GM12878 (cell line): ENCODE results near the gene HOTAIR. TPM values are rescaled to one million over a fixed set of nuclear protein-coding genes. Genes with fewer than 3 reads are reported as not detected.

Experiments
- ATAC-seq: fragments of 200-7000 bp; cut with Tn5 transposase; 3 replicates; pipeline ENCODE4 v1.9.1; 2020; ENCODE audit warnings: mild to moderate bottlenecking, moderate library complexity
- BruUV-seq: library from RNA; stranded (reverse); fragments of 400-500 nt; replicated peaks from 2 replicates; lab custom pipeline; 2021; lab: Mats Ljungman, UMichigan
- CTCF ChIA-PET: fragments of 300-600 bp; sonication (Branson Sonifier 250); formaldehyde crosslinking; extraction: SDS; loops from one replicate; lab custom pipeline; 2021; ENCODE audit warnings: inconsistent platforms; lab: Yijun Ruan, JAX
- POLR2A ChIA-PET: fragments of 350-600 bp; formaldehyde crosslinking; extraction: SDS; loops from one replicate; lab custom pipeline; 2021; ENCODE audit warnings: inconsistent platforms; lab: Charles Lee
- RAD21 ChIA-PET: fragments of 300-600 bp; sonication (Branson Sonifier 250); formaldehyde crosslinking; loops from one replicate; lab custom pipeline; 2023; ENCODE audit warnings: antibody characterized with exemption; ENCODE audit not compliant: unreplicated experiment; lab: Charles Lee
- SMC1A ChIA-PET: fragments of 300-600 bp; sonication (Branson Sonifier 250); formaldehyde crosslinking; loops from one replicate; lab custom pipeline; 2023; ENCODE audit not compliant: unreplicated experiment, uncharacterized antibody; lab: Charles Lee
- DNase-seq: peaks from one replicate; pipeline ENCODE4 v3.0.0-alpha.2; 2011; ENCODE audit warnings: low read depth, low spot score
- FAIRE-seq: peaks from 3 replicates; lab custom pipeline; 2011; peaks lifted over from hg19 to GRCh38; lab: Jason Lieb, UNC
- H2AFZ ChIP-seq: 2 replicates; pipeline ENCODE4 v1.6.0; 2011; ENCODE audit warnings: low read depth, low read length, control low read depth; ENCODE audit not compliant: control insufficient read depth
- H3K27ac ChIP-seq: 2 replicates; pipeline ENCODE4 v1.5.1; 2011; ENCODE audit warnings: control low read depth; ENCODE audit not compliant: control insufficient read depth, insufficient read depth
- H3K27me3 ChIP-seq, 2 experiments: replicated peaks in 1 of 2; 2 replicates each; pipeline versions ENCODE4 v1.6.0 to v1.6.1; 2011; ENCODE audit warnings: low read length in 1 of 2; ENCODE audit not compliant: control insufficient read depth in 2 of 2, insufficient read depth in 2 of 2
- H3K36me3 ChIP-seq, 2 experiments: 2 replicates each; pipeline ENCODE4 v1.5.1; 2011; ENCODE audit warnings: low read length in 1 of 2; ENCODE audit not compliant: control insufficient read depth in 2 of 2, insufficient read depth in 2 of 2
- H3K4me1 ChIP-seq: 2 replicates; pipeline ENCODE4 v1.6.1; 2011; ENCODE audit warnings: mild to moderate bottlenecking, low read length, moderate library complexity, mixed read lengths; ENCODE audit not compliant: control insufficient read depth, insufficient read depth
- H3K4me2 ChIP-seq: 2 replicates; pipeline ENCODE4 v1.6.0; 2011; ENCODE audit warnings: control low read depth; ENCODE audit not compliant: control insufficient read depth, insufficient read depth
- H3K4me3 ChIP-seq: fragments of 200-600 bp; sonication (generic); 2 replicates; pipeline ENCODE4 v1.5.1; 2016
- H3K79me2 ChIP-seq: 2 replicates; pipeline ENCODE4 v1.6.0; 2011; ENCODE audit warnings: low read length; ENCODE audit not compliant: control insufficient read depth, insufficient read depth
- H3K9ac ChIP-seq: 2 replicates; pipeline ENCODE4 v1.8.0; 2011; ENCODE audit warnings: low read length, control low read depth, mixed read lengths; ENCODE audit not compliant: control insufficient read depth, insufficient read depth
- H3K9me3 ChIP-seq: replicated peaks from 3 replicates; pipeline ENCODE4 v1.5.1; 2011; ENCODE audit warnings: mild to moderate bottlenecking, low read length; ENCODE audit not compliant: control insufficient read depth, insufficient read depth
- H4K20me1 ChIP-seq: 2 replicates; pipeline ENCODE4 v1.6.0; 2011; ENCODE audit not compliant: control insufficient read depth, insufficient read depth
- FOS ChIP-seq: IDR thresholded peaks from 3 replicates; pipeline ENCODE4 v1.6.1; 2011; ENCODE audit warnings: borderline replicate concordance; ENCODE audit not compliant: insufficient read length; ENCODE audit errors: extremely low read depth
- HDAC2 ChIP-seq: fragments of 200-600 bp; sonication (generic); IDR thresholded peaks from 2 replicates; pipeline ENCODE4 v1.6.1; 2017
- MAX ChIP-seq: IDR thresholded peaks from 2 replicates; pipeline ENCODE4 v1.6.1; 2012; ENCODE audit warnings: low read depth, low read length, improper control_type of control experiment
- NBN ChIP-seq: fragments of 450-650 bp; IDR thresholded peaks from 2 replicates; pipeline ENCODE4 v1.6.1; 2016
- STAT1 ChIP-seq: fragments of 450-650 bp; conservative IDR thresholded peaks from 2 replicates; pipeline ENCODE4 v1.6.1; 2014; ENCODE audit warnings: antibody characterized with exemption, mild to moderate bottlenecking
- YBX1 ChIP-seq: fragments of 450-650 bp; IDR thresholded peaks from 2 replicates; pipeline ENCODE4 v1.6.1; 2016; ENCODE audit warnings: antibody characterized with exemption
- WGBS: methylation state at CpG from one replicate; pipeline ENCODE4 v1.1.6; 2016; ENCODE audit warnings: low lambda C conversion rate; ENCODE audit not compliant: insufficient replicate concordance, insufficient coverage; ENCODE audit errors: missing lambda C conversion rate; 5-methylcytosine and 5-hydroxymethylcytosine counted together
- in situ Hi-C: fragments of 300-500 bp; cut with MboI; formaldehyde crosslinking; loops from 9 replicates; pipeline ENCODE4 v1.14.3; 2018; ENCODE audit warnings: mixed read lengths
- intact Hi-C: fragments of 100-400 bp; cut with micrococcal nuclease; formaldehyde crosslinking; loops from one replicate; pipeline ENCODE4 v1.14.2; 2022; ENCODE audit not compliant: unreplicated experiment
- polyA plus RNA-seq, 11 experiments: library from polyadenylated mRNA; depleted of rRNA in 4 of 11; unstranded in 6 of 11; stranded (reverse) in 5 of 11; fragments of >200 nt; fragmentation: Nextera tagmentation in 4 of 11; fragmentation: Illumina TruSeq in 1 of 11; extraction: Ambion mirVana in 4 of 11; extraction: Trizol in 1 of 11; gene quantifications; 1 replicate in 1 of 11; 2 replicates in 10 of 11; pipeline versions ENCODE4 v1.2.1 to v1.2.3, GENCODE V29; 2011 to 2016; ENCODE audit warnings: inconsistent platforms in 2 of 11, missing spikeins in 2 of 11, low read depth in 1 of 11
- total RNA-seq, 4 experiments: library from RNA; depleted of rRNA in 3 of 4; stranded (reverse); fragments of >200 nt in 3 of 4; fragmentation: Illumina TruSeq in 1 of 4; extraction: Trizol in 1 of 4; gene quantifications; 2 replicates each; pipeline versions ENCODE4 v1.2.1 to v1.2.3, GENCODE V29; 2013 to 2021
- TF ChIP-seq, protein P1 (sequence below): fragments of 450-650 bp; IDR thresholded peaks from 2 replicates; pipeline ENCODE4 v1.6.1; 2017; ENCODE audit warnings: borderline replicate concordance
- TF ChIP-seq, protein P2 (sequence below): fragments of 450-650 bp; IDR thresholded peaks from 2 replicates; pipeline ENCODE4 v1.6.1; 2017; ENCODE audit warnings: antibody characterized with exemption, mild to moderate bottlenecking, moderate library complexity
- TF ChIP-seq, protein P3 (sequence below): fragments of 450-650 bp; IDR thresholded peaks from 2 replicates; pipeline ENCODE4 v1.6.1; 2017; ENCODE audit warnings: mild to moderate bottlenecking, moderate library complexity
- TF ChIP-seq, protein P4 (sequence below): fragments of 150-350 bp; IDR thresholded peaks from 2 replicates; pipeline ENCODE4 v1.6.1; 2016; ENCODE audit warnings: low read depth, low read length

Gene HOTAIR
- total and polyA plus RNA-seq, 10 of the 15 experiments (the other 5 are each of a cell fraction or from before 2014, with no cell fraction given): not detected

- no peak for DNase-seq
- Histone ChIP-seq H4K20me1 (no peaks in the 10 kb centered on the region; the same call in 1 of the 2 replicates), H3K79me2 (no peaks in the 10 kb centered on the region), H3K27me3 (peaks cover 20 to 36% of the 10 kb centered on the region in 2 experiments), H3K9ac (no peak overlapping the region), H3K4me2 (no peak overlapping the region), H3K4me1 (no peaks in the 10 kb centered on the region), H3K27ac (no peak overlapping the region), H2AFZ (no peak overlapping the region), H3K36me3 (no peaks in the 10 kb centered on the region), H3K9me3 (no peaks in the 10 kb centered on the region; the same call in 1 of the 3 replicates), H3K4me3 (no peak overlapping the region)
- ATAC-seq: no peak
- RAD21 ChIA-PET: no interaction called here
- POLR2A ChIA-PET: no interaction called here
- WGBS: 45% methylated on average over 23 of the region's 23 CpGs
- no peak for FAIRE-seq
- in situ Hi-C loops: no loop called here
- SMC1A ChIA-PET: no interaction called here
- intact Hi-C loops: no loop called here
- CTCF ChIA-PET: interaction anchor here (0.7 kb wide), 1 partner anchor 14 kb away, joined by 3 read pairs; no protein-coding TSS in a partner anchor
- no TSS peak for BruUV-seq
- TF ChIP-seq FOS: no peak
- TF ChIP-seq YBX1: no peak
- TF ChIP-seq, protein P1, sequence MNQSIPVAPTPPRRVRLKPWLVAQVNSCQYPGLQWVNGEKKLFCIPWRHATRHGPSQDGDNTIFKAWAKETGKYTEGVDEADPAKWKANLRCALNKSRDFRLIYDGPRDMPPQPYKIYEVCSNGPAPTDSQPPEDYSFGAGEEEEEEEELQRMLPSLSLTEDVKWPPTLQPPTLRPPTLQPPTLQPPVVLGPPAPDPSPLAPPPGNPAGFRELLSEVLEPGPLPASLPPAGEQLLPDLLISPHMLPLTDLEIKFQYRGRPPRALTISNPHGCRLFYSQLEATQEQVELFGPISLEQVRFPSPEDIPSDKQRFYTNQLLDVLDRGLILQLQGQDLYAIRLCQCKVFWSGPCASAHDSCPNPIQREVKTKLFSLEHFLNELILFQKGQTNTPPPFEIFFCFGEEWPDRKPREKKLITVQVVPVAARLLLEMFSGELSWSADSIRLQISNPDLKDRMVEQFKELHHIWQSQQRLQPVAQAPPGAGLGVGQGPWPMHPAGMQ: no peak
- TF ChIP-seq, protein P2, sequence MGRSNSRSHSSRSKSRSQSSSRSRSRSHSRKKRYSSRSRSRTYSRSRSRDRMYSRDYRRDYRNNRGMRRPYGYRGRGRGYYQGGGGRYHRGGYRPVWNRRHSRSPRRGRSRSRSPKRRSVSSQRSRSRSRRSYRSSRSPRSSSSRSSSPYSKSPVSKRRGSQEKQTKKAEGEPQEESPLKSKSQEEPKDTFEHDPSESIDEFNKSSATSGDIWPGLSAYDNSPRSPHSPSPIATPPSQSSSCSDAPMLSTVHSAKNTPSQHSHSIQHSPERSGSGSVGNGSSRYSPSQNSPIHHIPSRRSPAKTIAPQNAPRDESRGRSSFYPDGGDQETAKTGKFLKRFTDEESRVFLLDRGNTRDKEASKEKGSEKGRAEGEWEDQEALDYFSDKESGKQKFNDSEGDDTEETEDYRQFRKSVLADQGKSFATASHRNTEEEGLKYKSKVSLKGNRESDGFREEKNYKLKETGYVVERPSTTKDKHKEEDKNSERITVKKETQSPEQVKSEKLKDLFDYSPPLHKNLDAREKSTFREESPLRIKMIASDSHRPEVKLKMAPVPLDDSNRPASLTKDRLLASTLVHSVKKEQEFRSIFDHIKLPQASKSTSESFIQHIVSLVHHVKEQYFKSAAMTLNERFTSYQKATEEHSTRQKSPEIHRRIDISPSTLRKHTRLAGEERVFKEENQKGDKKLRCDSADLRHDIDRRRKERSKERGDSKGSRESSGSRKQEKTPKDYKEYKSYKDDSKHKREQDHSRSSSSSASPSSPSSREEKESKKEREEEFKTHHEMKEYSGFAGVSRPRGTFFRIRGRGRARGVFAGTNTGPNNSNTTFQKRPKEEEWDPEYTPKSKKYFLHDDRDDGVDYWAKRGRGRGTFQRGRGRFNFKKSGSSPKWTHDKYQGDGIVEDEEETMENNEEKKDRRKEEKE: no peak
- TF ChIP-seq, protein P3, sequence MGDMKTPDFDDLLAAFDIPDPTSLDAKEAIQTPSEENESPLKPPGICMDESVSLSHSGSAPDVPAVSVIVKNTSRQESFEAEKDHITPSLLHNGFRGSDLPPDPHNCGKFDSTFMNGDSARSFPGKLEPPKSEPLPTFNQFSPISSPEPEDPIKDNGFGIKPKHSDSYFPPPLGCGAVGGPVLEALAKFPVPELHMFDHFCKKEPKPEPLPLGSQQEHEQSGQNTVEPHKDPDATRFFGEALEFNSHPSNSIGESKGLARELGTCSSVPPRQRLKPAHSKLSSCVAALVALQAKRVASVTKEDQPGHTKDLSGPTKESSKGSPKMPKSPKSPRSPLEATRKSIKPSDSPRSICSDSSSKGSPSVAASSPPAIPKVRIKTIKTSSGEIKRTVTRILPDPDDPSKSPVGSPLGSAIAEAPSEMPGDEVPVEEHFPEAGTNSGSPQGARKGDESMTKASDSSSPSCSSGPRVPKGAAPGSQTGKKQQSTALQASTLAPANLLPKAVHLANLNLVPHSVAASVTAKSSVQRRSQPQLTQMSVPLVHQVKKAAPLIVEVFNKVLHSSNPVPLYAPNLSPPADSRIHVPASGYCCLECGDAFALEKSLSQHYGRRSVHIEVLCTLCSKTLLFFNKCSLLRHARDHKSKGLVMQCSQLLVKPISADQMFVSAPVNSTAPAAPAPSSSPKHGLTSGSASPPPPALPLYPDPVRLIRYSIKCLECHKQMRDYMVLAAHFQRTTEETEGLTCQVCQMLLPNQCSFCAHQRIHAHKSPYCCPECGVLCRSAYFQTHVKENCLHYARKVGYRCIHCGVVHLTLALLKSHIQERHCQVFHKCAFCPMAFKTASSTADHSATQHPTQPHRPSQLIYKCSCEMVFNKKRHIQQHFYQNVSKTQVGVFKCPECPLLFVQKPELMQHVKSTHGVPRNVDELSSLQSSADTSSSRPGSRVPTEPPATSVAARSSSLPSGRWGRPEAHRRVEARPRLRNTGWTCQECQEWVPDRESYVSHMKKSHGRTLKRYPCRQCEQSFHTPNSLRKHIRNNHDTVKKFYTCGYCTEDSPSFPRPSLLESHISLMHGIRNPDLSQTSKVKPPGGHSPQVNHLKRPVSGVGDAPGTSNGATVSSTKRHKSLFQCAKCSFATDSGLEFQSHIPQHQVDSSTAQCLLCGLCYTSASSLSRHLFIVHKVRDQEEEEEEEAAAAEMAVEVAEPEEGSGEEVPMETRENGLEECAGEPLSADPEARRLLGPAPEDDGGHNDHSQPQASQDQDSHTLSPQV: no peak
- TF ChIP-seq STAT1: no peak
- TF ChIP-seq, protein P4, sequence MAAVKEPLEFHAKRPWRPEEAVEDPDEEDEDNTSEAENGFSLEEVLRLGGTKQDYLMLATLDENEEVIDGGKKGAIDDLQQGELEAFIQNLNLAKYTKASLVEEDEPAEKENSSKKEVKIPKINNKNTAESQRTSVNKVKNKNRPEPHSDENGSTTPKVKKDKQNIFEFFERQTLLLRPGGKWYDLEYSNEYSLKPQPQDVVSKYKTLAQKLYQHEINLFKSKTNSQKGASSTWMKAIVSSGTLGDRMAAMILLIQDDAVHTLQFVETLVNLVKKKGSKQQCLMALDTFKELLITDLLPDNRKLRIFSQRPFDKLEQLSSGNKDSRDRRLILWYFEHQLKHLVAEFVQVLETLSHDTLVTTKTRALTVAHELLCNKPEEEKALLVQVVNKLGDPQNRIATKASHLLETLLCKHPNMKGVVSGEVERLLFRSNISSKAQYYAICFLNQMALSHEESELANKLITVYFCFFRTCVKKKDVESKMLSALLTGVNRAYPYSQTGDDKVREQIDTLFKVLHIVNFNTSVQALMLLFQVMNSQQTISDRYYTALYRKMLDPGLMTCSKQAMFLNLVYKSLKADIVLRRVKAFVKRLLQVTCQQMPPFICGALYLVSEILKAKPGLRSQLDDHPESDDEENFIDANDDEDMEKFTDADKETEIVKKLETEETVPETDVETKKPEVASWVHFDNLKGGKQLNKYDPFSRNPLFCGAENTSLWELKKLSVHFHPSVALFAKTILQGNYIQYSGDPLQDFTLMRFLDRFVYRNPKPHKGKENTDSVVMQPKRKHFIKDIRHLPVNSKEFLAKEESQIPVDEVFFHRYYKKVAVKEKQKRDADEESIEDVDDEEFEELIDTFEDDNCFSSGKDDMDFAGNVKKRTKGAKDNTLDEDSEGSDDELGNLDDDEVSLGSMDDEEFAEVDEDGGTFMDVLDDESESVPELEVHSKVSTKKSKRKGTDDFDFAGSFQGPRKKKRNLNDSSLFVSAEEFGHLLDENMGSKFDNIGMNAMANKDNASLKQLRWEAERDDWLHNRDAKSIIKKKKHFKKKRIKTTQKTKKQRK: no peak
- no peak for TF ChIP-seq MAX
- no peak for TF ChIP-seq NBN
- TF ChIP-seq HDAC2: no peak
These were observed 37.0 kb downstream of the HOTAIR start for GRCh38 chr12:53937596-53938325.
